Gastroesophageal sphincter (tissue), 3 donors: ENCODE data around the gene CBFB.

Source experiments
- CTCF ChIP-seq, 4 experiments: fragments of 200-600 bp in 2 of 4; fragments of 450-650 bp in 2 of 4; sonication (generic) in 1 of 4; IDR thresholded peaks; one replicate each; pipeline ENCODE4 v1.5.1; 2017 to 2019; ENCODE audit warnings: antibody characterized with exemption in 4 of 4, mild to moderate bottlenecking in 2 of 4, moderate library complexity in 2 of 4
- EP300 ChIP-seq: sonication (generic); formaldehyde crosslinking; IDR thresholded peaks from one replicate; pipeline ENCODE4 v1.6.1; 2017; ENCODE audit warnings: antibody characterized with exemption, mild to moderate bottlenecking
- POLR2AphosphoS5 ChIP-seq: sonication (generic); formaldehyde crosslinking; IDR thresholded peaks from one replicate; pipeline ENCODE4 v1.6.1; 2017; ENCODE audit warnings: antibody characterized with exemption

- no peak for TF ChIP-seq CTCF (IDR thresholded peaks at IDR 0.05)
- no peak for TF ChIP-seq EP300
- TF ChIP-seq POLR2AphosphoS5, result no peak
These were observed 34.1 kb downstream of the CBFB start for GRCh38 chr16:67063008-67063407.
